DND-41 (cell line): Measurements from ENCODE around the gene MEMO1.
"Not testable (repeated sequence)": the region's sequence is repeated elsewhere in the genome, so short reads cannot be mapped to it uniquely, and the experiment has no call there.

ENCODE experiments used
- ATAC-seq: fragments of 200-7000 bp; cut with Tn5 transposase; 3 replicates; pipeline ENCODE4 v1.9.1; 2021; ENCODE audit warnings: low read depth; ENCODE audit not compliant: insufficient read depth
- DNase-seq: peaks from one replicate; pipeline ENCODE4 v3.0.0-alpha.2; 2020
- H2AFZ ChIP-seq: 2 replicates; pipeline ENCODE4 v1.6.0; 2012; ENCODE audit warnings: low read depth, low read length
- H3K27ac ChIP-seq: 2 replicates; pipeline ENCODE4 v1.5.1; 2012; ENCODE audit warnings: low read length, inconsistent platforms
- H3K27me3 ChIP-seq: fragments of 200-600 bp; sonication (generic); 2 replicates; pipeline ENCODE4 v1.6.0; 2012; ENCODE audit warnings: low read length, mild to moderate bottlenecking, inconsistent platforms; ENCODE audit not compliant: insufficient read depth, poor library complexity
- H3K36me3 ChIP-seq: 2 replicates; pipeline ENCODE4 v1.5.1; 2012; ENCODE audit warnings: low read length, inconsistent platforms; ENCODE audit not compliant: insufficient read depth
- H3K4me1 ChIP-seq: 2 replicates; pipeline ENCODE4 v1.5.1; 2012; ENCODE audit warnings: mild to moderate bottlenecking, low read length; ENCODE audit not compliant: insufficient read depth
- H3K4me2 ChIP-seq: 2 replicates; pipeline ENCODE4 v1.6.0; 2012; ENCODE audit warnings: mild to moderate bottlenecking, moderate library complexity, low read length, inconsistent platforms; ENCODE audit not compliant: insufficient read depth
- H3K4me3 ChIP-seq, 2 experiments: fragments of 200-600 bp in 1 of 2; shearing (Covaris generic) in 1 of 2; 2 replicates each; pipeline ENCODE4 v1.5.1; 2012 to 2016; ENCODE audit warnings: inconsistent platforms in 2 of 2, low read length in 2 of 2, mild to moderate bottlenecking in 2 of 2, low read depth in 1 of 2, moderate library complexity in 1 of 2
- H3K79me2 ChIP-seq: 2 replicates; pipeline ENCODE4 v1.6.0; 2012; ENCODE audit warnings: low read length, inconsistent platforms; ENCODE audit not compliant: insufficient read depth
- H3K9ac ChIP-seq: 2 replicates; pipeline ENCODE4 v1.6.0; 2012; ENCODE audit warnings: low read depth, mild to moderate bottlenecking, inconsistent platforms, low read length, moderate library complexity
- H3K9me3 ChIP-seq: 2 replicates; pipeline ENCODE4 v1.5.1; 2012; ENCODE audit warnings: low read length, moderate library complexity, mild to moderate bottlenecking, inconsistent platforms; ENCODE audit not compliant: insufficient read depth, severe bottlenecking
- H4K20me1 ChIP-seq: 2 replicates; pipeline ENCODE4 v1.6.0; 2012; ENCODE audit warnings: low read length; ENCODE audit not compliant: insufficient read depth
- EZH2 ChIP-seq: IDR thresholded peaks from 3 replicates; pipeline ENCODE4 v1.6.1; 2012; ENCODE audit warnings: borderline replicate concordance, low read depth, mild to moderate bottlenecking, moderate library complexity, low read length, inconsistent platforms; ENCODE audit not compliant: severe bottlenecking
- TF ChIP-seq, protein P1 (sequence below): IDR thresholded peaks from 2 replicates; pipeline ENCODE4 v1.5.1; 2012; ENCODE audit warnings: borderline replicate concordance, low read length, moderate library complexity, mild to moderate bottlenecking; ENCODE audit not compliant: poor library complexity, severe bottlenecking; ENCODE audit errors: extremely low read depth

Gene MEMO1

DNA sequence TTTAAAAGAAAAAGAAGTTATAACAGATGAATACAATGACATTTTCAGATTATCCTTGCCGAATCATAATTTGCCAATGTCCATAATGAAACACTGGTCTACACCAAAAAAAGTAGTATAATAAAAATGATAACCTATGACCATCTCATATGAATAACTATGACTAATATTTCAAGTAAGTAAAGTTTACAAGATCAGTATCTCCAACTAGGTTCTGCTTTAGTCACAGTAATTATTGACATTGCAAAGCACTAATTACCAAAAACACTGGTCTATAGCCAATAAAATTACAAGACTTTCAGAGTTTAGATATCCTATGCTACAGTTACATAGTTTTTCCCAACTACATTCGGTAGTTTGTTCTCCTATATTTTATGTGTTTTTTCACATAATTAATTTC, 136.7 kb downstream of the MEMO1 start:
- Histone ChIP-seq H2AFZ (no peak overlapping the region), H3K9ac (no peak overlapping the region), H3K27me3 (no peaks in the 10 kb centered on the region), H4K20me1 (no peaks in the 10 kb centered on the region), H3K36me3 (peaks cover 3% of the 10 kb centered on the region; the same call in 1 of the 2 replicates), H3K4me1 (no peaks in the 10 kb centered on the region), H3K4me2 (no peak overlapping the region), H3K79me2 (no peaks in the 10 kb centered on the region), H3K4me3 (no peak overlapping the region), H3K9me3 (no peaks in the 10 kb centered on the region), H3K27ac (no peak overlapping the region)
- DNase-seq (no peak), ATAC-seq (no peak)
- no peak for TF ChIP-seq EZH2
- TF ChIP-seq, protein P1, sequence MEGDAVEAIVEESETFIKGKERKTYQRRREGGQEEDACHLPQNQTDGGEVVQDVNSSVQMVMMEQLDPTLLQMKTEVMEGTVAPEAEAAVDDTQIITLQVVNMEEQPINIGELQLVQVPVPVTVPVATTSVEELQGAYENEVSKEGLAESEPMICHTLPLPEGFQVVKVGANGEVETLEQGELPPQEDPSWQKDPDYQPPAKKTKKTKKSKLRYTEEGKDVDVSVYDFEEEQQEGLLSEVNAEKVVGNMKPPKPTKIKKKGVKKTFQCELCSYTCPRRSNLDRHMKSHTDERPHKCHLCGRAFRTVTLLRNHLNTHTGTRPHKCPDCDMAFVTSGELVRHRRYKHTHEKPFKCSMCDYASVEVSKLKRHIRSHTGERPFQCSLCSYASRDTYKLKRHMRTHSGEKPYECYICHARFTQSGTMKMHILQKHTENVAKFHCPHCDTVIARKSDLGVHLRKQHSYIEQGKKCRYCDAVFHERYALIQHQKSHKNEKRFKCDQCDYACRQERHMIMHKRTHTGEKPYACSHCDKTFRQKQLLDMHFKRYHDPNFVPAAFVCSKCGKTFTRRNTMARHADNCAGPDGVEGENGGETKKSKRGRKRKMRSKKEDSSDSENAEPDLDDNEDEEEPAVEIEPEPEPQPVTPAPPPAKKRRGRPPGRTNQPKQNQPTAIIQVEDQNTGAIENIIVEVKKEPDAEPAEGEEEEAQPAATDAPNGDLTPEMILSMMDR: no peak

DNA sequence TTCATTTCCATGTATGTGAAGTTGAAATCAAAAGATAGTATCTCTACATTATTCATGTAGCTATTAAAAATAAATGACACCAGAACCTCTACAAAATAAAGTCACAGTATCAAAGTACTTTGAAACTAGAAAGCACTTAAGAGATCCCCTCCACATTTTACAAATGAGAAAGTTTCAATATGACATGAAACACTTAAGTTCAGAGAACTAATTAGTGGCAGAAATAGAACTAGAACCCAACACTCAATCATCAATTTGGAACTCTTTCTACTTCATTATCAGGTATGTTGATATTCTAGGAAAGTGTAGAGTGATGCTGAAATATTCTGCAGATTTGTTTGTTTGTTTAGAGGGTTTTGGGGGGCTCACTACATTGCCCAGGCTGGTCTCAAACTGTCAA, 145.6 kb downstream of the MEMO1 start:
- Histone ChIP-seq H3K4me3 (no peak overlapping the region), H3K4me1 (no peaks in the 10 kb centered on the region), H2AFZ (no peak overlapping the region), H3K36me3 (peaks cover 3% of the 10 kb centered on the region; the same call in 1 of the 2 replicates), H3K27me3 (no peaks in the 10 kb centered on the region), H3K9ac (no peak overlapping the region), H3K27ac (no peak overlapping the region), H3K79me2 (no peaks in the 10 kb centered on the region), H4K20me1 (no peaks in the 10 kb centered on the region), H3K4me2 (no peak overlapping the region), H3K9me3 (no peaks in the 10 kb centered on the region)
- DNase-seq: no peak
- TF ChIP-seq EZH2: no peak
- TF ChIP-seq, protein P1: no peak
- no peak for ATAC-seq

GRCh38 chr2:31863867-31864266, 146.9 kb downstream of the MEMO1 start:
- Histone ChIP-seq H3K9ac (no peak overlapping the region), H2AFZ (no peak overlapping the region), H4K20me1 (no peaks in the 10 kb centered on the region), H3K4me1 (no peaks in the 10 kb centered on the region), H3K9me3 (no peaks in the 10 kb centered on the region), H3K27ac (no peak overlapping the region), H3K4me3 (no peak overlapping the region), H3K79me2 (no peaks in the 10 kb centered on the region), H3K4me2 (no peak overlapping the region), H3K27me3 (no peaks in the 10 kb centered on the region), H3K36me3 (peaks cover 3% of the 10 kb centered on the region; the same call in 1 of the 2 replicates)
- DNase-seq (no peak), ATAC-seq (no peak)
- no peak for TF ChIP-seq EZH2
- TF ChIP-seq, protein P1: no peak

DNA sequence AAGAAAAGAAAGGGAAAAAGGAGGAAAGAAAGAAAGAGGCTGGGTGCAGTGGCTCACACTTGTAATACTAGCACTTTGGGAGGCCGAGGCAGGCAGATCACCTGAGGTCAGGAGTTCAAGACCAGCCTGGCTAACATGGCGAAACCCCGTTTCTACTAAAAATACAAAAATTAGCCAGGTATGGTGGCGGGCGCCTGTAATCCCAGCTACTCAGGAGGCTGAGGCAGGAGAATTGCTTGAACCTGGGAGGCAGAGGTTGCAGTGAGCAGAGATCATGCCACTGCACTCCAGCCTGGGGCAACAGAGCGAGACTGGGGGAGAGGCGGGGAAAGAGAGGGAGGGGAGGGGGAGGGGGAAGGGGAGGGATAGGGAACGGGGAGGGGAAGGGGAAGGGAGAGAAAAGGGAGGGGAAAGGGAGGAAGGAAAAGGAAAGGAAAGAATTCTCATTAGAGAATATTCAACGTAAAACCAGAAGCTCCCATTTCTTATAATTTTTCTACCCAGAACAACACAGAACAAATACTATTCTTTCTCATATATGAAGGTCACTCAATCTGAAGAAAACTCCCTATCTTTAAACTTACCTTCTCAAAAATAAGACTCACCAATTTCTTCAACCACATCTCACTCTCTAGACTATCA, 147.7 kb downstream of the MEMO1 start:
- H3K79me2 ChIP-seq, H3K36me3 ChIP-seq, H4K20me1 ChIP-seq, H3K4me1 ChIP-seq, H2AFZ ChIP-seq, H3K27me3 ChIP-seq, DNase-seq, H3K4me3 ChIP-seq, H3K9ac ChIP-seq, H3K9me3 ChIP-seq, H3K27ac ChIP-seq, H3K4me2 ChIP-seq, ATAC-seq: not testable (repeated sequence)
